HG02571 (cell line): ENCODE results near the gene ZBTB6.

Experiments
- ATAC-seq: cut with Tn5 transposase; IDR thresholded peaks from one replicate; pipeline ENCODE4 v1.9.1; 2021; ENCODE audit warnings: mild to moderate bottlenecking, moderate library complexity; ENCODE audit not compliant: unreplicated experiment

The ZBTB6 gene

GRCh38 chr9:122912964-122913673, at the start of gene ZBTB6:
TSS of gene ZBTB6 (minus strand) at chr9:122913323. CDS start at chr9:122912072, 1,251 bp downstream.
- peak; percentile 95 for ATAC-seq

GRCh38 chr9:122961139-122961538, 48.0 kb upstream of the ZBTB6 start:
- ATAC-seq = no peak

- ATAC-seq = no peak
Measured at GRCh38 chr9:122955961-122956360, 42.8 kb upstream of the ZBTB6 start.

- no peak for ATAC-seq
Measured at GRCh38 chr9:122954253-122954691, 41.1 kb upstream of the ZBTB6 start.

- no peak for ATAC-seq
Measured at GRCh38 chr9:122951056-122951455, 37.9 kb upstream of the ZBTB6 start.

GRCh38 chr9:122950263-122950662, 37.1 kb upstream of the ZBTB6 start:
- ATAC-seq = no peak

- ATAC-seq = no peak
Measured at GRCh38 chr9:122949696-122950095, 36.6 kb upstream of the ZBTB6 start.

- no peak for ATAC-seq
Measured at GRCh38 chr9:122948313-122948712, 35.2 kb upstream of the ZBTB6 start.

- ATAC-seq = no peak
Measured at GRCh38 chr9:122946461-122947005, 33.4 kb upstream of the ZBTB6 start.

- no peak for ATAC-seq
Measured at GRCh38 chr9:122944960-122945888, 32.1 kb upstream of the ZBTB6 start.

GRCh38 chr9:122941582-122942234, 28.6 kb upstream of the ZBTB6 start:
- ATAC-seq = no peak

GRCh38 chr9:122940749-122941581, 27.8 kb upstream of the ZBTB6 start, which contains the start of gene RABGAP1:
TSS of gene RABGAP1 (plus strand) at chr9:122941020. CDS start at chr9:122957060, 16,040 bp downstream.
- ATAC-seq = peak; percentile 97

- ATAC-seq = no peak
Measured at GRCh38 chr9:122940454-122940748, 27.3 kb upstream of the ZBTB6 start.

GRCh38 chr9:122939601-122940000, 26.5 kb upstream of the ZBTB6 start:
- no peak for ATAC-seq

- ATAC-seq = no peak
Measured at GRCh38 chr9:122936883-122937282, 23.8 kb upstream of the ZBTB6 start.

GRCh38 chr9:122936464-122936863, 23.3 kb upstream of the ZBTB6 start:
- ATAC-seq = no peak

- ATAC-seq = peak; percentile 97
Measured at GRCh38 chr9:122931226-122932121, 18.4 kb upstream of the ZBTB6 start, which contains the start of gene ZBTB26. TSS of gene ZBTB26 (minus strand) at chr9:122931512. CDS start at chr9:122919934, 11,578 bp downstream.

- ATAC-seq = no peak
Measured at GRCh38 chr9:122930541-122931225, 17.6 kb upstream of the ZBTB6 start.
